Fibroblast of gingiva (primary cell): ENCODE results near the gene SHB.

Experiments
- DNase-seq: peaks from one replicate; pipeline ENCODE4 v3.0.0-alpha.2; 2011; ENCODE audit warnings: low read depth

The SHB gene

DNA sequence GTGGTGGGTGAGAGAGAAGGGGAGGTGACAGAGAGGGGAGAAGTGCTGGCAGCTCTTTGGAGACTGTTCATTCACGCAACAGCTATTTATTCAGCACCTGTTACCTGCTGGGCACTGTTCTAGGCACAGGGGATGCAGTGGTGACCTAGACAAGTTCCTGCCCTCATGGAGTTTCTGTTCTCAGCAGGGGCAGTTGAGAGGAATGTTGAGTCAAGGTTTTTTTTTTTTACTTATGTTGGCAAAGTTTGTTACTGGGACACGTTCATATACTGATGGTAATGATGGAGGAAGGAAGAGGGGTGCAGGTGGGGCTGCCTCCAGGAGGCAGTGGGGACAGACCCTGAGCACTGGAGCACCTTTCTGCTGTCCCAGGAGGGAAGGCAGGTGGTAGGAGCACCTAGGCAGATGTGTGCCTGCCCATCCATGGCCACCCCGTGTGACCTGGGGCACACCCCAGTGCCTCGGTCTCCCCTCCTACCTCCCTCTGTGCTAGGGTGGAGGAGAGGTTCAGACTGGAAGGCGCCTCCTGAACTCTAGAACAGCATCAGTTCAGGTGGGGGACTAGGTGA, 115.7 kb downstream of the SHB start:
- no peak for DNase-seq

DNA sequence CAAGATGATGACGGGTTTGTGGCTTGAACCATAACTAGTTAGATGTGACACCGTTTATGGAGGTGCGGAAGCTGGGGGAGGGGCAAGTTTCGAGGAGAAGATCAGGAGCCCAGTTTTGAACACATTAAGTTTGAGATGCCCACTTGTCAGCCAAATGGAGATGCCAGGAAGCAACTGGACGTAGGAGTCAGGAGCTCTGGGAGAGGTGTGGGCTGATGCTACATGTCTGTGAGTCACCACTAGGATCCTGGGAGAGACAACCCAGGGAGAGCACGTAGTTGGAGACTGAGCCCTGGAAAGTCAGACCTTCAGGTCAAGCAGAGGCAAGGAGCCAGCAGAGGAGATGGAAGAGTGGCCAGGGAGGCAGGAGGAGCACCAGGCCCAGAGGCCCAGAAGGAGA, 116.3 kb downstream of the SHB start:
- no peak for DNase-seq

DNA sequence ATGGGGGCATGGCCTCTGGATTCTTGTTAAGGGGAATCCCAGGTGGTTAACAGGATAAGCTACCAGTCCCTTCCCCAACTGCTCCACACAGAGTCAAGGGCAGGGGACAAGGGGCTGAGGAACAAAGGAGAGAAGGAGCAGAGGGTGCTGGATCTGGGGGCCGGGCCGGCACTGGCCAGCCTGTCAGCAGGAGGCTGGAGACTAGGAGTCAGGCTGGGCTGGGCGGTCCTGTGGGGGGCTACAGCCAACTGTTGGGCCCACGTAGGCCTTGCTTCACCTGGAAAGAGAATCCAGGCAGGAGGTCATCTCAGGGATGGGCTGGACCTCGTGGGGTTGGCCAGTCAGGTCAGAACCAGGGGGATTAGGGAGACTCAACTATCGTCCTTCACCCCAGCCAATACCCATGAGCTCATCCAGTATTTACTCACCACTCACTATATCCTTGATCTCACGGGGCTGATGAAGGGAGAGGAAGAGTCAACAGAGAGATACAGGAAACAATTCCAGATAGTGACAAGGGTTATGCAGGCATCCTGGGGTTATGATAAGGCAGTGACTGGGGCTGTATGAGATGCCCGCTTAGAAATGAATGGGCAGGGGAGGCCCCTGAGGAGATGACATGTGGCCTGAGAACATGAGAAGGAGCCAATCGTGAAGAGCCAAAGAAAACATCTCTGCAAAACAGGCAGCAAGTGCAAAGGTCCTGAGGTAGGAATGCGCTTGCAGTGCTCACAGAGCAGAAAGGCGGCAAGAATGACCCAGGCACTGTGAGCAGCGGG, 117.2 kb downstream of the SHB start:
- DNase-seq = no peak

DNA sequence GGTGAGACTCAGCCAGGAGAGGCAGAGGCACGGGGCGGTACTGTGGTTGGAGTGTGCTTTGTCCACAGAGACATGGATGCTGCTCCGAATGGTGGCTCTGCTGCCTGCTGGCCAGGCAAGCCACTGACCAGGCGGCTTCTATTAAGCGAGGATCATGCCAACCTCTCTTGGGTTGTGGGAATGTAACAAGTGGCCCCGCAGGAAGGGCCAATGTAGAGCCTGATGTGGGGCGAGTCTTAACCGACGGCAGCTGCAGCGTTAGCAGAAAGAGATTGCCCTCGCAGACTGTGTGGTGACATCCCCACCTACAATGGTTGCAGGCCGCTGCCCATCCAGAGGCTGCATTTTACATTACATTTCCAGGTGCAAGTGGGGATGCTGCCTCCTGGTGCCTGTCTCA, 118.5 kb downstream of the SHB start:
- no peak for DNase-seq

DNA sequence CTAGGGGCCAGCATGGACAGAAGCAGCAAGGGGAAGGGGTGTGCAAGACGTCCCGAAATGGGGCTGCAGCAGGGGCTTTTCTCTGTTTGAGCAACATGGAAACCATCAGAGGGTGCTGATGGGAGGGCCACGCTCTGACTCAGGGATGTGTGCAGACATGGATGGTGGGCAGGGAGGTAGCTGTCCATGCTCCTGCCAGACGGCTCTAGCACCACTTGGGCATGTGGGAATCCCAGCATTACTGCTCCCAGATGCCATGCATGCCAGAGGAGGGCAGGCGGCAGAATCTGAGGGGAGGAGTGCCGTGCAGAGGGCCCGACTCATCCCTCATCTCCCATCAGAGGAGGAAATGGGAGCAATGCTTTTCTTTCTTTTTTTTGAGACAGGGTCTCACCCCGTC, 119.5 kb downstream of the SHB start:
- peak; percentile 23 for DNase-seq

DNA sequence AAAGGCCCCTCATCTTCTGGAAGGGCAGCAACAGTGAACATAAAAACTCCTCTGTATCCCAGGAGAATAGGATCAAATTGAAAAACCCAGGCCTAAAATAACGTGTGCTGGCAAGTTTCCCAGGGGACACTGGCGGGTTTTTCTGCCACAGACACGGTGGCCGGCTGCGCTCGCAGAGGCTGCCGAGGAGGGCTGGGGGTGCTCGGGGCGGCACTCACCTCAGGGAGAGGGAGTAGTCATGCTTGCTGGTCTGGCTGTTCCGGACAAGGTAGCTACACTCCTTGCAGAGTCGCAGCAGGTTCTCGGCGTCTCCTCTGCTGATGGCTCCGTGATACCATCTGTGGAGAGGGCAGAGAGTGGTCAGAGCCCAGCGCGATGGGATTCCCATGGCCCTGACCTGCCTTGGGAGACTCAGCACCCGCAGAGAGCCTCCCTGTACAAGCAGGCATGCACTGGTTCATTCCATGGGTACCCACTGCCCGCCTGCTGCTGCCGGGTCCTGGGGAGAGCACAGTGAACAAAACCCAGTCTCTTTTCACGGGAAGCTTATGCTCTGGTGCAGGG, 120.5 kb downstream of the SHB start:
- no peak for DNase-seq

DNA sequence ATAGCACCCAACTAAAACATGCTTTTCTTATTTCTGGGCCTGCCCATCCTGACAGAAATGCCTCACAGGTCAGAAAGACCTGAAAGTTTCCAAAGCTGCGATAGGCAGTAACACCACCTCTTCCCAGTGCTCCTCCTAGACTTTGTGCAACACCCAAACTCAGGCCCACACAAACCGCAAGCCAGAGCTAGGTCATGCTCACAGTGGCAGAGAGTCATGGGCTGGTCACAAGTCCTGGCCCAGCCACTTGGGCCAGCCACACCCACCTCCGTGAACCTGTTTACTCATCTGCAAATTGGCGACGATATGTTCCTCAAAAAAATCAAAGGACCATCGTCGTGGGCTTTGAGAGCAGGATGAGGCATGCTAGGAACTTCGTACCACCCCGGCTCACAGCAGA, 121.0 kb downstream of the SHB start:
- DNase-seq = no peak

DNA sequence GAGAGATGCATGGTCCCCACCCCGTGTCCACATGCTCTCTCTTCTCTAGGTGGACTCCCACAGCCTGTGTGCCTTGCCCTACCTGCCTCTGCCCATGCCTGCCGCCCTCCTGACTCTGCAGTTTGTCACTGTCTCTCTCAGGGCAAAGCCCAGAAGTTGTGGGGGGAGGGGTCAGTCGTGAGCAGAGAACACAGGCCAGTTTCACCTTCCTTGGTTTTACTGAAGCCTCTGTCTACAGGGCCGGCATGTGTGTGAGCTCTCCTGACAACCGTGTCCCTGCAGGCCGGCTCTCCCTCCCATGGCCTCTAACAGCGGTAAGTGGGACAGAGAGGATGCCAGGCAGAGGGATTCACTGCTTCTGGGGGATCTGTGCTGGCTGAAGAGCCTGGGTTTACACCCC, 121.6 kb downstream of the SHB start:
- no peak for DNase-seq

DNA sequence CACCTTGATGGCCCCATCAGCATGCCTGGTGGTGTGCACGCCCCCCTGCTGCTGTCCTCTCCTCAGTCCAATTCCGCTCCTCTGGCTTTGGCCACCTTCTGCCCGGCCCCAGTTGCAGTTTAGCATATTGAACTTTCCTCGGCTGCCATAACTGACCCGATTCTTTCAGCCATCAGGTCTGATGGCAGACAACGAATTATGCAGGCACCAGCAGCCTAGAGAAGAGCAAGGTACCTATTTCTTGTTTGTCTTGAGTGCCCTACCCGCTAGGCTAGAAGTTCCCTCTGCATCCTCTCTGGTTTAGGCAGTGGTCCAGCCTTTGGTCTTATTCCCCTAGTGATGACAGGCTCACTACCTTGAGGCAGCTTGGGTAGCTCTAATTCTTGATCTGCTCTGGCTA, 122.1 kb downstream of the SHB start:
- no peak for DNase-seq

DNA sequence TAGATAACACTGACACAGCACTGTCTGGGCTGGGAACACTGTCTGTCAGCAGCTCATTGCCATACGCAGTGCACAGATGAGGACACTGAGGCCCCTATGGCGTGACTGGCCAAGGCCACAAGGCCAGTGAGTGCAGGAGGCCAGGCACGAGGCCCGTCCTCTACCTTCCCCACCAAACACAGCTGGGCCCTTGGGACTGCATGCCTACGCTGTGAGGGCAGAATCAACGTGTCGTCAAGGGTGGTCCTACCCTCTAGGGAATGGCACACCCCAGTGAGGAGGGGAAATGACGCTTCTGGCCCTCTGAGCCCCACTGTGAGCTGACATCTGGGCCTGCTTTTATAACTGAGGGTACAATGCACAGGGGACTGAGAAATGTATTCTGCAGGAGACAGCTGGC, 123.0 kb downstream of the SHB start:
- no peak for DNase-seq

DNA sequence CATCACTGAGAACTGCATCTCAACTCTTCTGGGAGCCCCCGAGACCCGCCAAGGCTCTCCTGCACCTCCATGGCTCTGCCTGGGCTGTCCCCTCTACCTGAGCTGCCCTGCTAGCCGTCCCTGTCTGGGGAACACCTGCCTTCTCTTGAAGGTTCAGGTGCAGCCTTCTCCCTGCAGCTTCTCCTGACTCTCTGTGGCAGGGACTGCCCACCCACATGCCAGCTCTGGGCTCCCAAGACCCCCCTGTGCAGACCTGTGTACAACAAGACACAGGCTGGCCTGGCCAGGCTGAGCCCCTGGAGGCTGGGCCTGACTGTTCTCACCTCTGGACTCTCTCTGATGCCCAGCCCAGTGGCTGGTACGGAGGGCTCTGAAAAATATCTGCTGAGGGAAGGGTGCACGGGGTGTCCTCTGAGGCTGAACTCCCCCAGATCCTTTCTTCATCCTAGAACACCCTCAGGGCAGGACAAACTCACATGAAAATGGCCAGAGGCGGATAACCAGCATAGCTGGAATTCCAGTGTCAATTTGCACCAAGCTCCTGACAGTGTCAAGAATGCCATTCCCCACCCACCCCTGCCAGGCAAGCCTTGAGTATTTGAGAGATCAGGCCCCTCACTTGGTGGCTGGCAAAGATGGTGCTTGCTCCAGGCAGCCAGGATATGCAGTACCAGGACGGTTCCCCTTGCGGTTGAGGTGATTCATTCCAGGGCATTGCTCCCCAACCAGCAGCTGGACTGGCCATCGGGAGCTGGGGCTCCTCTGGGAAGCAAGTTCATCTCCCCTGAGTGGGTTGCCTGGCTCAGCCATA, 124.2 kb downstream of the SHB start:
- peak; percentile 44 for DNase-seq

DNA sequence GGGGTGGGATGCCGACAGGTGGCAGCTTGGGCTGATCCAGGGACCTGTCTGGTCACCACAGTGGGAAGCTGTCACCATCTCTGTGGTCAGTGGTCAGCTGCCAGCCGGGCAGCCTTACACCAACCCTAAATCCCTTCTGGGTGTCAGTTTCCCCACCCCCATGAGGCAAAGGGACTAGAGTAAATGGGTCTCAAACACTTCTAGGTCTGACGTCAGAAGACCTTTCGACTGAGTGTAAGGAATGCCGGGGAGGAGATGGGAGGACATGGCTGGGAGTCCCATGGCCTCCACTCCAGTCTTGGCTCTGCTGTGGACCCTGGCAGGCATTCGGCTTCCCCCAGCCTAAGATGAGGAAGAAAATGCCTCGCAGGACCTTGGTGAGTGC, 124.8 kb downstream of the SHB start:
- DNase-seq = no peak

DNA sequence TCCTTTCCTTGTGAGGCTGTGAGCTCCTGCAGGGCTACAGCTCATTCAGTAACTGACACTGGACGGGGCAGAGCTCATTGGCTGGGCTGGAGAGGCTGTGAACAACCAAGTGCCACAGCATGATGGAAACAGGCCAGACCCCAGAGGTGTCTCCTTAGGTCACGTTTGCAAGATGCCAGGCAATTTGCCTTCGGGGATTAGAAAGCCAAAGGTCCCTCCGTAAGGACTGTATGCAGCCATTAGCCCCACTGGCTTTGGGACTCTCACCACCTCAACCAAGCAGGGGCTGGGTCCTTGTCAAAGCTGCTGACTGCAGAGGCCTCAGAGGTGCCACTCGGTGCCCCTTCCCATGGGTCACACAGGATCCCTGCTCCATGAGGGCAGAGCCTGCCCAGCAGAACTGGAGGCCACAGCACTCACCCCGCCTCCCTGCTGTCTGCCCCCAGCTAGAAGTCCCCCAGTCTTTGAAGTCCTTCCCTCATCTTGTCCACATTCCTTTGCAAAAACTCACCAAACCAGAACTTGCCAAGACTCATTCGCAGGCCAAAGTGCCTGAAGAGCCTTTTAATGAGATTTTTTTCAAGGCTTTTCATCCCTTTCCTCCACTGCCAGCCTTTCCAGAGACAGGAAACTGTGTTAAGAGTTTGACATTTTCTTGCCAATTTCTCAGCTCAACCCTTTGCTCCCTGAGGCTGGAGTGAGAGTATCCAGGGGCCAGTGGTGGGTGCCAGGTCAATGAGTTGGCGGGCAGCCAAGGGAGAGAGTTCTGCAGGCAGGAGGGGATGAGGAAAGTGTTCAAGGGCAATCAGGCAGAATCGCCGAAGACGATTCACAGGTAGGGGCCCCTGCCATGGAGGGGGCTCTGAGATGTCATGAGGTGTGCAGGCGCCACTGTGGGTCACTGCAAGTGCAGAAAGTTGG, 125.4 kb downstream of the SHB start:
- peak; percentile 86 for DNase-seq

DNA sequence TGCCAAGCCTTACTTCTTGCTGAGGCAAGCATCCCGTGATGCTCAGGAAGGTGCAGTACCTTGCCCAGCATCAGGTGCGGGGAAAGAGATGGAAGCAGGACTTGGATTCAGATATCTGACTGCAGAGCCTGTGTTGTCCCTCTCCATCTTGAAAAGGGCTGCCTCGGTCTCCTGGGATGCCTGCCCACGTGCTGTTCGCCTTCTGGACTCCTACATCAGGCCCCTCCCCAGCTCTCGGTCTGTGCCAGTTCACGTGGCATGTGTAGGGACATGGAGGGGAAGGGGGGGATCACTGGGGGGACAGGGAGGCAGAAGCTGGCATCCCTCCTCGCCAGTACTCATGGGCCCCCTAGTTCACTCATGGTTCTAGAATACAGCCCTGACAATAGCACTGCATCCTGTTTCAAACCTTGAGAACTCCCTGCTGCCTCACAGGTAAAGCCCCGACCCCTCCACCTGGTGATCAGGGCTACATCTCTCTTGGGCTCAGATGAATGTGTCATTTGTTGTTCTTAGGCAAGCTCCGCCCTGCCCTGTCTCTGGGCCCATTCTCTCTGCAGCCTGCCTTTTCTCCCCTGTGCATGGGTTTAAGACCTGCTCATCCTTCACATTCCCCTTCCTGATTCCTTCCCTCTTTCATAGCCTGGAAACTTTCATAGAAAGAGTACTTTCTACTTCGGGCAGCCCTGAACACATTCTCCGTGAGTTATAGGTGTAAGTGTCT, 126.2 kb downstream of the SHB start:
- DNase-seq = no peak

DNA sequence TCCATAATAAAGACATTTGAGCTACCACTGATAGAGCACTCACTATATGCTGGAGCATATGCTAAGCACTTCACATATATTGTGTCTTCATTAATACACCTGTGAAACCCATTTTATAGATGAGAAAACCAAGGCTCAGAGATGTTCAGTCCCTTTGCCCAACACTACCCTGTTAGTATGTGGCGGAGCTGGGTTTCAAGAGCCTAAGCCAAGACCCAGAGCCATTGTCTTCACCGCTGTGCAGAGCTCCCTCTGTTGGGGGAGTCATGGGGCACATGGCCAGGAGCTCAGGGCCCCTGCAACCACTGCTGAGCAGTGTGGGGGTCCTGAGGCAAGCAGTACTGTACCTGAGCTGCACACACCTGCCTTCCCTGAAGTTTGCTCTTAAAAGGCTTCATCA, 127.8 kb downstream of the SHB start:
- DNase-seq = no peak

DNA sequence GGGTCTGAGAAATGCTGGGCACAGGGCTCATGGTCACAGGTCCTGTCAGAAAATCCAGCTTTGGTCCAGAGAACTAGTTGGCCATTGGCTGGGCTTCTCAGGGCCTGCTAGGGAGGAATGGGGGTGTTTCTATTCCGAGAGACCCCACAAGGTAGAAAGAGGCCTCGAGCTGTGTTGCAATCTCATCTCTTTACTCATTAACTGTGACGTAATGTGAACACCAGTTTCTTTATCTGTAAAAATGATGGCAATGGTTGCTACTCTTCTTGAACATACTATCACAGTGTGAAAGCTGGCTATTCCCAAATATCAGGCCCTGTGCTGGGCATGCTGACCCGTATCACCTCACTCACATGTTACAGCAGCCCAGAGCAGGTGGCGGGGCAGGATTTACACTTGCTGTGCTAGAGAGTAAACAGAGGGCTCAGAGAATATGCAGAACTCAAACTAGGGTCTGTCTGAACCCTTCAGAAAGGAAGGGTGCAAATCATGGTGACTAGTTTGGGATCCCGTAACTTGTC, 129.4 kb downstream of the SHB start:
- no peak for DNase-seq

DNA sequence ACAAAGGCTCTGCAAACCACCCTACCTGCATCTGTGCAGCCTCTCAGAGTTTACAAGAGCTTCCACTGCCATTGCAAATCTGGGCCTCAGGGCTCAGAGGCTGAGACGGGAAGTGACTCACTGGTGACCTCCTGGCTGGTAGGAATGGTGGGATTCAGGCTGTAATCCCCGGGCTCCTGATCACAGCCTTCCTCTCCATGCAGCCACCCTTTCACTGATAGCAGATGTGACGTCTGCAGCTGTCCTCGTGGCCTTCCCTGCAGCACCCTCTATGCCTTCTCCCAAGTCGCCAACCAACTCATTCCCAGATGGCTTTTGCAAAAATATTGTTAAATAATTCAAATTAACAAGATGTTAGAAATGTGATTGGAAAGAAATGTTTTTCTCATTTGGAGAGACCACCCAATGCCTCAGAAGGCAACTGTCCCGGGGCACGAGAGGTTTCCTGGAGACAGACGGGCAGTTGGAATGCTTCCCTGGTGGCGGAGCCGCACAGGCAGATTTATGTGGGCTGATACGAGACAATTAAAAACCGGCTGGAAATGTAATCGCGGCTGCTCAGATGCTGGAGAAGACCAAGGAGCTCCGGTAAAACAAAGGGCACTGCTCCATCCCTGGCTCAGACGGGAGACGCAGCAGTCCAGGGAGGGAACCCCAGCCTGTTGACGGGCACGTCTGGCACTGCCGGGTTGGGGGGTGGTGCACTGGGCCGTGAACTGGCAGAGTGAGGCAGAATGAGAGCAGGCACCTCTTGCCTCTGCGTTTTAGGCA, 130.7 kb downstream of the SHB start:
- DNase-seq = peak; percentile 45

DNA sequence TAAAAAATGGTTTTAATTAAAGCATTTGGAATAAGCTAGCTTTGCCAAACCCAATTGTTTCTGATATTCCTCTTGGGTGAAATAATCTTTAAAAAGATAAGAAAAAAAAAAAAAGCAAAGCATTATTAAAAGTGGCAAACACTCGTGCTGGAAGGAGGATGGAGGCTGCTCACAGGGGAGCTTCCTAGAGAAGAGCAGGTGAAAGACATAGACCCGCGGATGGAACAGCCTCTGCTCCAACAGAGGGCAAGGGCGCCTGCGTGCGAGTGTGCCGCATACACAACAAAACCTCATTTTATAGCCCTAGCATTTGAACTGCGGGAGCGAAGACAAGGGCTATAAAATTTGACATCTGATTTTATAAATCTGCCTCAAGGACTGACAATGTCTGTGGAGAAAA, 131.7 kb downstream of the SHB start:
- DNase-seq = no peak

DNA sequence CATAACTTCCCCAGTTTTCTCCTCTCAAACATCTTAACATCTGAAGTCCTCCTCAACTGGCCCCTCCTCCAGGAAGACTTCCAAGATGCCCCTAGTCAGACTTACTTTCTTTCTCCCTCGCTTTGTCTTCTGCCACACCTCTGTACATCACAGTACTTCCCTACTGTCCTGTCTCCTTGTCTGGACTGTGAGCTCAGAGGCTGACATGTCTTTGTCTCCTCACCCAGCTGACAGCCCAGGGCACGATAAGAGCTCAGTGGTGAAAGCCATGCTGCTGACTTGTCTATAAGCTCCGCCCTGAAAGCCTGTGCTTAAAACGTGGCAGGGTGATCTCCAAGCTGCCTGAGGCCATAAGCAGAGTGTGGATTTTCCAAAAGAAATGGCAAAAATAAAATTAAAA, 132.1 kb downstream of the SHB start:
- peak; percentile 61 for DNase-seq

DNA sequence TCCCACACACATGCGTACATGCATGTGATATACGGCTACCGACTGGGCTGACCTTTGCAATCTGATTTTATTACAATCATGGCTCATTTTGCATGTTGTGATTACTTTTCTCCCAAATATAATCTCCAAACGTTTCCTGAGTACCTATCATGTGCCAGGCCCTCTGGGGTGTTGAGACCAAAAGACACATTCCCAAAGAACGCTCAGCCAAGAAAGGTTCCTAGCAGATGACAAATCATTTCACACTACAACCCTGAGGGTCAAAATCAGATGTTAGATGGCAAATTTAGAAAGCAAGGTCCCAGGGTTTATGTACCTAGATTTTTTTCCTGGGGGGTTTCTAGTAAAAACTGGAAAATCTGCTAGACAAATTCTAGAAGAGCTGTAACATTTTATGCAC, 132.7 kb downstream of the SHB start:
- no peak for DNase-seq
